Measurements from ENCODE around the gene HOXA7. TPM values are rescaled to one million over a fixed set of nuclear protein-coding genes. Genes with fewer than 3 reads are reported as not detected.

HOXA7 gene
- total RNA-seq, 4 donors from 2014 or later: 7.0 to 22.9 (median 12.8) TPM

DNA sequence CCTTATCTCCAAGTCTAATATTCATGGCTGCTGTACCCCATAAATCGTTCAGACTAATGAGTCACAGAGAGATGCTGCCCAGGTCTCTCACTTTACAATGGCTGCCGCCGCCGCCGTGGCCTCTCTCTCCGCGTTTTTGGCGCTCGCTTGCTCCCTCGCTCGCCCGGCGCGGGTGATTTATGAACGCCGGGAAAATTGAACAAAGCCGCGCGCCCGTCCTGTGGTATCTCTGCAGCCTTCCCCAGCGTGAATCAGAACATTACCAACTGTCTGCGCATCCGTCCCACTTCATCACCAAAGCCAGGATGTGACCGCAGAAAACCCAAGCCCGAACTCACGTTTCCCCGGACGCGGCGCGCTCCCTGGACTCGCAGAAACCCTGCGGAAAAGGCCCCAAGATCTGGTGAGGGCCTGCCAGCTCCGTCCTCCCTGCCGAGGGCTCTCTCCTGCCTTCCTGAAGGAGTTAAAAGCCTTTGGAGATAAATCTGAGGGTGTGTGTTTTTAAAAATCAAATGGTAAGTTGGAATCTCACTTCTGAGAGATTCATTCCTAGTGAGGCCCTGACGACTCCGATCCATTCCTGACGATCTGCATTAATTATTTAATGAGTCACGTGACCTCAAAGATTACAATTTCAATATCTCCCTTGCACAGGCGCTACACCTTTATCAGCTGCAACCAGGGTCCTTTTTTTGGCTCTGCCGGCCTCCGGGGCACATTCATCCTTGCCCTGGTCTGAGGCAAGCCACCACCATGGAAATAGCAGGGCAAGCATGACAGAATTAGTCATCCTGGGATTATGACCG lies 32.2 kb downstream of the HOXA7 start:
- Histone ChIP-seq H3K27me3 (no peaks in the 10 kb centered on the region), H3K4me1 (peaks cover 49 to 100% (median 87%) of the 10 kb centered on the region in 4 donors), H3K9me3 (no peaks in the 10 kb centered on the region), H3K36me3 (no peaks in the 10 kb centered on the region), H3K27ac (peak overlapping the region; percentile 90 to 96 (median 92)), H3K4me3 (peak overlapping the region in 2 of 4 donors; percentile 19 to 37)
- intact Hi-C loops (cut with DNase I; ENCODE audit: low total_unique reads): no loop called here
- peak in 2 of 3 donors; percentile 30 to 40 for TF ChIP-seq POLR2AphosphoS5 (IDR thresholded peaks at IDR 0.05)
- no peak for TF ChIP-seq POLR2A (IDR thresholded peaks at IDR 0.05)
- WGBS, 2 donors (ENCODE audit: low coverage in 1 of 2): 19 to 64% methylated on average over 5 to 43 of the region's 43 CpGs
- DNase-seq: peak; percentile 46
- in situ Hi-C loops (cut with MboI; ENCODE audit: low pct_ligation_motif_present in 1 of 4, low pct_unique_long_range_greater_than_20kb in 1 of 4, low sequenced_read_pairs in 3 of 4): no loop called here

DNA sequence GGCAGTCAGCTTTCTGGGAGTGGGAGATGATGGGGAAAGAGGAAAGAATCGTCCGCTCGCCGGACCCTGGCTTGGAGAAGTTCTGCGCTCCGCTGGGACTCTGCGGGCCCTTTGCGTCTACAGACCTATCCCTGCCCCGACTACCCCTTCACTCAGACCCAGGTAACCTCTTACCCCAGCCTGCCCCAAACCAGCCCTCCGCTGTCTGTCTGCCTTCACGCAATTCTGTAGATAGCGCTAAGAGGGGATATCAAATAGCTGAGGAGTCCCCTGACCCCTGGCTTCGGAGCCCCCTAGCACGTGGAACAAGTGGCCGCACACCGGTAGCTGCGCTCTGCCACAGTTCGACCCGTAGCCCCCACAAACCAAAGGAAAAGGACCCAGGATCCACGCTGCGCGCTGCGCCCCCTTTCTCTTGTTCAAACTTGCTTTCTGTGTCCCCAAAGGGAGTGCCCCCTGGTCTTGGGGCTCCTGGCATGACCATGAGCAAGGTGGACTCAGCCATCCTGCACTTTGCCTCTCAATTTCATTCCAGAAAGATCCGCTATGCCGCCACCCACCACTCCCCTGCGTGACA lies 32.9 kb downstream of the HOXA7 start:
- Histone ChIP-seq H3K4me1 (peaks cover 50 to 100% (median 87%) of the 10 kb centered on the region in 4 donors), H3K36me3 (no peaks in the 10 kb centered on the region), H3K27ac (peak overlapping the region; percentile 90 to 96 (median 92)), H3K27me3 (no peaks in the 10 kb centered on the region), H3K4me3 (peak overlapping the region in 3 of 4 donors; percentile 8 to 37 (median 19)), H3K9me3 (no peaks in the 10 kb centered on the region)
- 60 to 61% methylated on average over 1 to 26 of the region's 26 CpGs for WGBS, 2 donors (ENCODE audit: low coverage in 1 of 2)
- DNase-seq: no peak
- TF ChIP-seq EP300 (IDR thresholded peaks at IDR 0.05; ENCODE audit: low read depth) (no peak), POLR2A (IDR thresholded peaks at IDR 0.05) (no peak), POLR2AphosphoS5 (IDR thresholded peaks at IDR 0.05) (no peak)
- TF ChIP-seq, protein P1, sequence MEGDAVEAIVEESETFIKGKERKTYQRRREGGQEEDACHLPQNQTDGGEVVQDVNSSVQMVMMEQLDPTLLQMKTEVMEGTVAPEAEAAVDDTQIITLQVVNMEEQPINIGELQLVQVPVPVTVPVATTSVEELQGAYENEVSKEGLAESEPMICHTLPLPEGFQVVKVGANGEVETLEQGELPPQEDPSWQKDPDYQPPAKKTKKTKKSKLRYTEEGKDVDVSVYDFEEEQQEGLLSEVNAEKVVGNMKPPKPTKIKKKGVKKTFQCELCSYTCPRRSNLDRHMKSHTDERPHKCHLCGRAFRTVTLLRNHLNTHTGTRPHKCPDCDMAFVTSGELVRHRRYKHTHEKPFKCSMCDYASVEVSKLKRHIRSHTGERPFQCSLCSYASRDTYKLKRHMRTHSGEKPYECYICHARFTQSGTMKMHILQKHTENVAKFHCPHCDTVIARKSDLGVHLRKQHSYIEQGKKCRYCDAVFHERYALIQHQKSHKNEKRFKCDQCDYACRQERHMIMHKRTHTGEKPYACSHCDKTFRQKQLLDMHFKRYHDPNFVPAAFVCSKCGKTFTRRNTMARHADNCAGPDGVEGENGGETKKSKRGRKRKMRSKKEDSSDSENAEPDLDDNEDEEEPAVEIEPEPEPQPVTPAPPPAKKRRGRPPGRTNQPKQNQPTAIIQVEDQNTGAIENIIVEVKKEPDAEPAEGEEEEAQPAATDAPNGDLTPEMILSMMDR (IDR thresholded peaks at IDR 0.05): no peak
- intact Hi-C loops (cut with DNase I; ENCODE audit: low total_unique reads): no loop called here
- in situ Hi-C loops (cut with MboI; ENCODE audit: low pct_ligation_motif_present in 1 of 4, low pct_unique_long_range_greater_than_20kb in 1 of 4, low sequenced_read_pairs in 3 of 4): no loop called here

DNA sequence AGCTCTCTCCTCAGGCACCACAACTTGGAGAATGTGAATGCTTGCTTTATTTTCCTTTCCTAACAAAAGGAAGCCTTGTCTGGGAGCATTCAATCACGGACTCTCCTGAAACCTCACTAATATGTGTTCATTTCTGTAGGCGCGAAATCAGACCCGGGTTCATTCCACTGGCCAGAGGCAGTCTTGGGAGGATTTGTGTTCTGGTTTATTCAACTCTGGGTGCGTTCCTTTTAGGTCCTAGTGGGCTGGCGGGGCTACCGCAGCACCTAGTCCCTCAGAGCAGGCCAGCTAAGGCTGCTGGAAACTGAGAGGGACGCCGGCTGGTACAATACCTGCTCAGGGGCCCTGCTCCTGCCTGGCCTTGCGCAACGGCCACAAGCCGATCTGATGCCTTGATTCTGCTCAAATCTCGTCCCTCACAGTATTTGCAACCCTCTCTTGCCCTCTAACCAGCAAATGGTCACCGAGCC lies 33.4 kb downstream of the HOXA7 start:
- H3K4me1 ChIP-seq: peaks cover 48 to 100% (median 87%) of the 10 kb centered on the region in 4 donors
- no peaks in the 10 kb centered on the region for H3K27me3 ChIP-seq
- H3K27ac ChIP-seq: peak overlapping the region; percentile 90 to 96 (median 92)

DNA sequence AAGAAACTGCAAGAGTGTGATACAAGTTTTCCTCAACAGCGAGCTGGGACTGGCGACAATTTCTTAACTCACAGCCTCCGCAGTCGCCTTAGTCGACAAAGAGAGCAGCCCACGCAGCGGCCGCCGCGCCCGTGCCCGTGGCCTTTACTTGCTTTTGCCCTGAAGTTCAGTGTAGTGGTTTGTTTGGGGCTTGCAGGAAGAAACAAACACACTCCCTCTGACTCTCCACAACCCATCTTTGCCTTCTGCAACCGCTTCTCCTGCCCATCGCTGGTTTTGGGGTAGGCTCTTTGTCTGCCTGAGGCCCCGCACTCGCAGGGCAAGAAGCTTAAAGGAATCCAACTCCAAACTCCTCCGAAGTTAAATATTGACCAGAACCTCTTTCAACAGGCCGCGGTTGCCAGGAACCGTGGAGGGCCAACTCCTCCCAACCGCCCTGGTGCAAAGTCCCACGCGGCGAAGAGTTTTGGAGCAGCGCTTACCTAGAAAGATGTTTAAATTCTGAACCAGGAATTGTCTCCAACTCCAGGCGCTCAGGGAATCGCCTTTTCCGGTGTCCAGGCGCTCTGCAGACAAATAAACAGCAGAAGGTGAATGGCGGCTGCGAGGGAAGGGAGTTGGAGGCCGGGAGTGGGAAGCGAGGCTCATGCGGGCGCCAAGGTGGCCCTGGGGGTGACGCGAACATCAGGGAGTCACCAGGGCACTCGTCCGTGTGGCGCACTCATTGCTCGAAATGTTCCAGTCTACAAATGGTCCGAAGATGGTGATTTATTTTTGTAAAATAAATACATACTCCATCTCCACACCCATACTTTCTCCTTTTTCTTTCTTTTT lies 34.2 kb downstream of the HOXA7 start:
- in situ Hi-C loops (cut with MboI; ENCODE audit: low pct_ligation_motif_present in 1 of 4, low pct_unique_long_range_greater_than_20kb in 1 of 4, low sequenced_read_pairs in 3 of 4): no loop called here
- Histone ChIP-seq H3K9me3 (no peaks in the 10 kb centered on the region), H3K4me3 (peak overlapping the region in 3 of 4 donors; percentile 8 to 37 (median 19)), H3K4me1 (peaks cover 44 to 100% (median 86%) of the 10 kb centered on the region in 4 donors), H3K27me3 (no peaks in the 10 kb centered on the region), H3K36me3 (no peaks in the 10 kb centered on the region), H3K27ac (peak overlapping the region; percentile 90 to 96 (median 92))
- 42 to 56% methylated on average over 2 to 42 of the region's 42 CpGs for WGBS, 2 donors (ENCODE audit: low coverage in 1 of 2)
- TF ChIP-seq, protein P1 (IDR thresholded peaks at IDR 0.05): no peak
- TF ChIP-seq EP300 (IDR thresholded peaks at IDR 0.05; ENCODE audit: low read depth) (peak; percentile 35), POLR2A (IDR thresholded peaks at IDR 0.05) (peak; percentile 41), POLR2AphosphoS5 (IDR thresholded peaks at IDR 0.05) (peak in 2 of 3 donors; percentile 25 to 42)
- intact Hi-C loops (cut with DNase I; ENCODE audit: low total_unique reads): no loop called here
- peak; percentile 83 for DNase-seq

More for the DNA sequence above, 33.4 kb downstream of the HOXA7 start:
- no peaks in the 10 kb centered on the region for H3K36me3 ChIP-seq
- 39 to 60% methylated on average over 1 to 14 of the region's 14 CpGs for WGBS, 2 donors (ENCODE audit: low coverage in 1 of 2)
- H3K9me3 ChIP-seq: no peaks in the 10 kb centered on the region
- H3K4me3 ChIP-seq: peak overlapping the region in 3 of 4 donors; percentile 8 to 37 (median 19)
- TF ChIP-seq POLR2A (IDR thresholded peaks at IDR 0.05): no peak
- TF ChIP-seq EP300 (IDR thresholded peaks at IDR 0.05; ENCODE audit: low read depth): no peak
- TF ChIP-seq, protein P1 (IDR thresholded peaks at IDR 0.05): no peak
- no peak for TF ChIP-seq POLR2AphosphoS5 (IDR thresholded peaks at IDR 0.05)
- in situ Hi-C loops (cut with MboI; ENCODE audit: low pct_ligation_motif_present in 1 of 4, low pct_unique_long_range_greater_than_20kb in 1 of 4, low sequenced_read_pairs in 3 of 4) (no loop called here), intact Hi-C loops (cut with DNase I; ENCODE audit: low total_unique reads) (no loop called here)
- DNase-seq: no peak
